HG03432 (cell line): ENCODE results near the gene CT45A5.
"Not testable (repeated sequence)": the region's sequence is repeated elsewhere in the genome, so short reads cannot be mapped to it uniquely, and the experiment has no call there.

Experiments used
- ATAC-seq: cut with Tn5 transposase; IDR thresholded peaks from one replicate; pipeline ENCODE4 v1.9.1; 2021; ENCODE audit warnings: mild to moderate bottlenecking, moderate library complexity; ENCODE audit not compliant: unreplicated experiment

CT45A5 gene

GRCh38 chrX:135785403-135785802 is at the start of gene CT45A5:
TSS of gene CT45A5 (minus strand) at chrX:135785503. CDS start at chrX:135781729, 3,774 bp downstream.
- ATAC-seq: not testable (repeated sequence)

DNA sequence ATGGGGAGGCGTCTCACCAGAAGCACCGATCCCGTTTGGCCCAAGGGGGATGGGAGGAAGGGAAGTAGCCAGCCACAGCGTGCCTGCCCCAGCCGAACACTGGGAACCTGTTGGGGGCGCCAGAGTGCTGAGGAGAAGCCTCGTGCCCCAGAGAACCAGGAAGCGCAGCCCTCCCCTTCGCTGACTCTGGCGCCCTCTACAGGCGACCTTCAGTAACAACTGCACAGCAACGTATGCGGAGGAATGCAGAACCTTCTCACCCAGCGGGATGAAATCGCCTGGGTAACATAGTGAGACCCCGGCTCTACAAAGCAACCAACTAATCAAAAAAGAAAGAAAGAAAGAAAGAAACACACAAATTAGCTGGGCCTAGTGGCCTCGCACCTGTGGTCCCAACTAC is 34.6 kb upstream of the CT45A5 start, which contains the start of gene CT45A2:
Gene CT45A2 (minus strand): TSS at position 101 of the 400 bp plus-strand sequence. CDS start 3,747 bp downstream, outside the sequence.
- not testable (repeated sequence) for ATAC-seq

DNA sequence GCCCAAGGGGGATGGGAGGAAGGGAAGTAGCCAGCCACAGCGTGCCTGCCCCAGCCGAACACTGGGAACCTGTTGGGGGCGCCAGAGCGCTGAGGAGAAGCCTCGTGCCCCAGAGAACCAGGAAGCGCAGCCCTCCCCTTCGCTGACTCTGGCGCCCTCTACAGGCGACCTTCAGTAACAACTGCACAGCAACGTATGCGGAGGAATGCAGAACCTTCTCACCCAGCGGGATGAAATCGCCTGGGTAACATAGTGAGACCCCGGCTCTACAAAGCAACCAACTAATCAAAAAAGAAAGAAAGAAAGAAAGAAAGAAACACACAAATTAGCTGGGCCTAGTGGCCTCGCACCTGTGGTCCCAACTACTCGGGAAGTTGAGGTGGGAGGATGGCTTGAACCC is 17.4 kb upstream of the CT45A5 start, which contains the start of gene CT45A6:
Gene CT45A6 (minus strand): TSS at position 101 of the 400 bp plus-strand sequence. CDS start 3,794 bp downstream, outside the sequence.
- ATAC-seq: not testable (repeated sequence)

- not testable (repeated sequence) for ATAC-seq
Measured at GRCh38 chrX:135768091-135768490, 17.2 kb downstream of the CT45A5 start, which contains the start of gene CT45A3. TSS of gene CT45A3 (minus strand) at chrX:135768191. CDS start at chrX:135764444, 3,747 bp downstream.

DNA sequence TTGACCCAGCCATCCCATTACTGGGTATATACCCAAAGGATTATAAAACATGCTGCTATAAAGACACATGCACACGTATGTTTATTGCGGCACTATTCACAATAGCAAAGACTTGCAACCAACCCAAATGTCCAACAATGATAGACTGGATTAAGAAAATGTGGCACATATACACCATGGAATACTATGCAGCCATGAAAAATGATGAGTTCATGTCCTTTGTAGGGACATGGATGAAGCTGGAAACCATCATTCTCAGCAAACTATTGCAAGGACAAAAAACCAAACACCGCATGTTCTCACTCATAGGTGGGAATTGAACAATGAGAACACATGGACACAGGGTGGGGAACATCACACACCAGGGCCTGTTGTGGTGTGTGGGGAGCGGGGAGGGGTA is 40.6 kb downstream of the CT45A5 start:
- ATAC-seq: not testable (repeated sequence)

- ATAC-seq: no peak
Measured at GRCh38 chrX:135741192-135741715, 44.0 kb downstream of the CT45A5 start.

- peak; percentile 78 for ATAC-seq
Measured at GRCh38 chrX:135740681-135741149, 44.6 kb downstream of the CT45A5 start.

GRCh38 chrX:135737366-135738071 is 47.8 kb downstream of the CT45A5 start:
- ATAC-seq: peak; percentile 71

GRCh38 chrX:135734666-135735065 is 50.6 kb downstream of the CT45A5 start:
- not testable (repeated sequence) for ATAC-seq
